MG63 (cell line): ENCODE measurements around the gene ZFAND5. TPM values are rescaled to one million over a fixed set of nuclear protein-coding genes. Genes with fewer than 3 reads are reported as not detected.

Experiments used
- DNase-seq: peaks from one replicate; pipeline ENCODE4 v3.0.0-alpha.2; 2020
- H3K27me3 ChIP-seq: fragments of 250-450 bp; sonication (Bioruptor Pico); 2 replicates; pipeline ENCODE4 v1.5.1; 2020; ENCODE audit warnings: mild to moderate bottlenecking, moderate library complexity
- H3K36me3 ChIP-seq: fragments of 250-450 bp; sonication (Bioruptor Pico); 2 replicates; pipeline ENCODE4 v1.5.1; 2020; ENCODE audit warnings: mild to moderate bottlenecking, moderate library complexity
- H3K4me3 ChIP-seq: fragments of 250-450 bp; sonication (Bioruptor Pico); 2 replicates; pipeline ENCODE4 v1.5.1; 2020; ENCODE audit warnings: mild to moderate bottlenecking, moderate library complexity
- H3K9me3 ChIP-seq: fragments of 250-450 bp; sonication (Bioruptor Pico); 2 replicates; pipeline ENCODE4 v1.5.1; 2020; ENCODE audit warnings: mild to moderate bottlenecking, moderate library complexity
- total RNA-seq: library from RNA; depleted of rRNA; stranded (reverse); fragments of >200 nt; shearing (Covaris generic); gene quantifications from 2 replicates; pipeline ENCODE4 v1.2.3, GENCODE V29; 2014; ENCODE audit warnings: low replicate concordance

ZFAND5 gene
- total RNA-seq, 1 experiment from 2014 or later = 79.3 TPM

GRCh38 chr9:72346333-72346732 is 18.7 kb downstream of the ZFAND5 start:
- no peak overlapping the region for H3K4me3 ChIP-seq
- no peaks in the 10 kb centered on the region for H3K9me3 ChIP-seq
- no peak for DNase-seq
- H3K27me3 ChIP-seq = no peaks in the 10 kb centered on the region
- H3K36me3 ChIP-seq = no peaks in the 10 kb centered on the region

- Histone ChIP-seq H3K4me3 (no peak overlapping the region), H3K36me3 (no peaks in the 10 kb centered on the region), H3K27me3 (no peaks in the 10 kb centered on the region), H3K9me3 (no peaks in the 10 kb centered on the region)
- DNase-seq = no peak
These were observed 26.4 kb downstream of the ZFAND5 start for GRCh38 chr9:72338631-72339030.

- DNase-seq = no peak
- Histone ChIP-seq H3K4me3 (no peak overlapping the region), H3K9me3 (no peaks in the 10 kb centered on the region), H3K36me3 (no peaks in the 10 kb centered on the region), H3K27me3 (no peaks in the 10 kb centered on the region)
These were observed 27.7 kb downstream of the ZFAND5 start for GRCh38 chr9:72337286-72337685.

- no peak overlapping the region for H3K4me3 ChIP-seq
- H3K36me3 ChIP-seq = no peaks in the 10 kb centered on the region
- no peak for DNase-seq
- H3K9me3 ChIP-seq = no peaks in the 10 kb centered on the region
- no peaks in the 10 kb centered on the region for H3K27me3 ChIP-seq
These were observed 30.2 kb downstream of the ZFAND5 start for GRCh38 chr9:72334658-72335337.

GRCh38 chr9:72333709-72334108 is 31.3 kb downstream of the ZFAND5 start:
- no peaks in the 10 kb centered on the region for H3K36me3 ChIP-seq
- H3K27me3 ChIP-seq = no peaks in the 10 kb centered on the region
- no peak for DNase-seq
- no peak overlapping the region for H3K4me3 ChIP-seq
- H3K9me3 ChIP-seq = no peaks in the 10 kb centered on the region

- no peak for DNase-seq
- H3K9me3 ChIP-seq = no peaks in the 10 kb centered on the region
- H3K27me3 ChIP-seq = no peaks in the 10 kb centered on the region
- no peak overlapping the region for H3K4me3 ChIP-seq
- H3K36me3 ChIP-seq = no peaks in the 10 kb centered on the region
These were observed 31.8 kb downstream of the ZFAND5 start for GRCh38 chr9:72333197-72333596.

- no peak for DNase-seq
- no peaks in the 10 kb centered on the region for H3K27me3 ChIP-seq
These were observed 32.7 kb downstream of the ZFAND5 start for GRCh38 chr9:72332351-72332750.

GRCh38 chr9:72327631-72328030 is 37.4 kb downstream of the ZFAND5 start:
- Histone ChIP-seq H3K36me3 (no peaks in the 10 kb centered on the region), H3K4me3 (no peak overlapping the region), H3K27me3 (no peaks in the 10 kb centered on the region), H3K9me3 (no peaks in the 10 kb centered on the region)
- DNase-seq = no peak

More at GRCh38 chr9:72332351-72332750, 32.7 kb downstream of the ZFAND5 start:
- Histone ChIP-seq H3K9me3 (no peaks in the 10 kb centered on the region), H3K36me3 (no peaks in the 10 kb centered on the region), H3K4me3 (no peak overlapping the region)

GRCh38 chr9:72326641-72327040 is 38.4 kb downstream of the ZFAND5 start:
- Histone ChIP-seq H3K36me3 (no peaks in the 10 kb centered on the region), H3K9me3 (no peaks in the 10 kb centered on the region), H3K27me3 (no peaks in the 10 kb centered on the region), H3K4me3 (no peak overlapping the region)
- no peak for DNase-seq

GRCh38 chr9:72324974-72325373 is 40.0 kb downstream of the ZFAND5 start:
- no peaks in the 10 kb centered on the region for H3K36me3 ChIP-seq
- no peak for DNase-seq
- H3K27me3 ChIP-seq = no peaks in the 10 kb centered on the region
- H3K9me3 ChIP-seq = no peaks in the 10 kb centered on the region
- no peak overlapping the region for H3K4me3 ChIP-seq

- H3K27me3 ChIP-seq = no peaks in the 10 kb centered on the region
- H3K36me3 ChIP-seq = no peaks in the 10 kb centered on the region
- H3K4me3 ChIP-seq = no peak overlapping the region
- H3K9me3 ChIP-seq = no peaks in the 10 kb centered on the region
- DNase-seq = no peak
These were observed 42.3 kb downstream of the ZFAND5 start for GRCh38 chr9:72322678-72323077.

- Histone ChIP-seq H3K27me3 (no peaks in the 10 kb centered on the region), H3K36me3 (no peaks in the 10 kb centered on the region), H3K4me3 (no peak overlapping the region), H3K9me3 (no peaks in the 10 kb centered on the region)
- no peak for DNase-seq
These were observed 42.7 kb downstream of the ZFAND5 start for GRCh38 chr9:72322259-72322658.

- H3K4me3 ChIP-seq = no peak overlapping the region
These were observed 49.3 kb downstream of the ZFAND5 start for GRCh38 chr9:72315510-72316311.

GRCh38 chr9:72315089-72315509 is 49.9 kb downstream of the ZFAND5 start:
- H3K4me3 ChIP-seq = no peak overlapping the region
- H3K36me3 ChIP-seq = no peaks in the 10 kb centered on the region
- H3K9me3 ChIP-seq = no peaks in the 10 kb centered on the region
- no peaks in the 10 kb centered on the region for H3K27me3 ChIP-seq
- DNase-seq = peak; percentile 56

More at GRCh38 chr9:72315510-72316311, 49.3 kb downstream of the ZFAND5 start:
- H3K9me3 ChIP-seq = no peaks in the 10 kb centered on the region
- DNase-seq = peak; percentile 83
- no peaks in the 10 kb centered on the region for H3K27me3 ChIP-seq
- H3K36me3 ChIP-seq = no peaks in the 10 kb centered on the region

- no peaks in the 10 kb centered on the region for H3K36me3 ChIP-seq
- no peak overlapping the region for H3K4me3 ChIP-seq
- no peak for DNase-seq
- no peaks in the 10 kb centered on the region for H3K27me3 ChIP-seq
- H3K9me3 ChIP-seq = no peaks in the 10 kb centered on the region
These were observed 51.5 kb downstream of the ZFAND5 start for GRCh38 chr9:72313507-72313906.

GRCh38 chr9:72312386-72312987 is 52.5 kb downstream of the ZFAND5 start:
- Histone ChIP-seq H3K4me3 (no peak overlapping the region), H3K9me3 (no peaks in the 10 kb centered on the region), H3K36me3 (no peaks in the 10 kb centered on the region), H3K27me3 (no peaks in the 10 kb centered on the region)
- no peak for DNase-seq

- no peaks in the 10 kb centered on the region for H3K36me3 ChIP-seq
- H3K27me3 ChIP-seq = no peaks in the 10 kb centered on the region
- DNase-seq = no peak
These were observed 55.5 kb downstream of the ZFAND5 start for GRCh38 chr9:72309364-72310133.

More at GRCh38 chr9:72309364-72310133, 55.5 kb downstream of the ZFAND5 start:
- no peaks in the 10 kb centered on the region for H3K9me3 ChIP-seq
- H3K4me3 ChIP-seq = no peak overlapping the region
